Neural cell (in vitro differentiated cells): ENCODE data around the gene ALG3. TPM values are rescaled to one million over a fixed set of nuclear protein-coding genes. Genes with fewer than 3 reads are reported as not detected.

Experiments used
- H2AFZ ChIP-seq: fragments of 200-600, 300-800 bp; sonication (generic), shearing (Covaris generic); 2 replicates; pipeline ENCODE4 v1.6.0; 2014; ENCODE audit warnings: low read depth, mild to moderate bottlenecking, antibody characterized with exemption, low read length, moderate library complexity
- H3F3A ChIP-seq: fragments of 200-600 bp; shearing (Covaris generic); 2 replicates; pipeline ENCODE4 v1.6.1; 2016; ENCODE audit warnings: mild to moderate bottlenecking, moderate library complexity, mixed read lengths, antibody characterized with exemption, low read length; ENCODE audit not compliant: insufficient read depth, poor library complexity, severe bottlenecking
- H3K27ac ChIP-seq: fragments of 200-600, 300-800 bp; sonication (generic), shearing (Covaris generic); 2 replicates; pipeline ENCODE4 v1.5.1; 2014; ENCODE audit warnings: mild to moderate bottlenecking, low read length, moderate library complexity
- H3K27me3 ChIP-seq: fragments of 300-800, 200-600 bp; sonication (generic), shearing (Covaris generic); 2 replicates; pipeline ENCODE4 v1.6.0; 2014; ENCODE audit warnings: mild to moderate bottlenecking, low read depth, low read length, moderate library complexity; ENCODE audit not compliant: insufficient read depth
- H3K36me3 ChIP-seq: fragments of 300-800, 200-600 bp; sonication (generic), shearing (Covaris generic); 2 replicates; pipeline ENCODE4 v1.5.1; 2014; ENCODE audit warnings: mild to moderate bottlenecking, antibody characterized with exemption, low read length, moderate library complexity; ENCODE audit not compliant: insufficient read depth
- H3K4me2 ChIP-seq: fragments of 300-800, 200-600 bp; sonication (generic), shearing (Covaris generic); 2 replicates; pipeline ENCODE4 v1.6.0; 2014; ENCODE audit warnings: mild to moderate bottlenecking, low read length
- H3K4me3 ChIP-seq: fragments of 300-800, 200-600 bp; sonication (generic), shearing (Covaris generic); 2 replicates; pipeline ENCODE4 v1.5.1; 2014; ENCODE audit warnings: mild to moderate bottlenecking, low read length, moderate library complexity
- H3K79me2 ChIP-seq: fragments of 200-600 bp; shearing (Covaris generic); replicated peaks from 2 replicates; pipeline ENCODE4 v1.6.0; 2014; ENCODE audit warnings: mild to moderate bottlenecking, low read length, moderate library complexity; ENCODE audit not compliant: insufficient read depth
- H3K9ac ChIP-seq: fragments of 300-800, 200-600 bp; sonication (generic), shearing (Covaris generic); 2 replicates; pipeline ENCODE4 v1.6.1; 2016; ENCODE audit warnings: mild to moderate bottlenecking, low read length, mixed read lengths
- H3K9me2 ChIP-seq: fragments of 200-600 bp; shearing (Covaris generic); 2 replicates; pipeline ENCODE4 v1.6.1; 2016; ENCODE audit warnings: mild to moderate bottlenecking, low read length, mixed read lengths; ENCODE audit not compliant: insufficient read depth
- H3K9me3 ChIP-seq: fragments of 200-600, 300-800 bp; sonication (generic), shearing (Covaris generic); 2 replicates; pipeline ENCODE4 v1.6.1; 2016; ENCODE audit warnings: mild to moderate bottlenecking, mixed run types, low read length, moderate library complexity, mixed read lengths
- H4K20me1 ChIP-seq: fragments of 200-600 bp; shearing (Covaris generic); 2 replicates; pipeline ENCODE4 v1.6.1; 2016; ENCODE audit warnings: mild to moderate bottlenecking, mixed run types; ENCODE audit not compliant: insufficient read depth
- EP300 ChIP-seq: fragments of 450-650 bp; conservative IDR thresholded peaks from 2 replicates; pipeline ENCODE4 v1.6.1; 2014; ENCODE audit warnings: antibody characterized with exemption, mild to moderate bottlenecking, moderate library complexity; ENCODE audit not compliant: poor library complexity, severe bottlenecking
- EZH2 ChIP-seq: fragments of 200-600, 300-800 bp; shearing (Covaris generic), sonication (generic); IDR thresholded peaks from 2 replicates; pipeline ENCODE4 v1.6.1; 2014; ENCODE audit warnings: antibody characterized with exemption, low read length, borderline replicate concordance, mild to moderate bottlenecking; ENCODE audit not compliant: insufficient read depth, poor library complexity, severe bottlenecking
- MXI1 ChIP-seq: fragments of 450-650 bp; conservative IDR thresholded peaks from 2 replicates; pipeline ENCODE4 v1.6.1; 2014; ENCODE audit warnings: antibody characterized with exemption, mild to moderate bottlenecking; ENCODE audit not compliant: poor library complexity, severe bottlenecking
- POLR2AphosphoS5 ChIP-seq: IDR thresholded peaks from 2 replicates; pipeline ENCODE4 v1.6.1; 2012
- RAD21 ChIP-seq: fragments of 450-650 bp; conservative IDR thresholded peaks from 2 replicates; pipeline ENCODE4 v1.6.1; 2014; ENCODE audit warnings: antibody characterized with exemption, mild to moderate bottlenecking, moderate library complexity
- SMC3 ChIP-seq: fragments of 450-650 bp; conservative IDR thresholded peaks from 2 replicates; pipeline ENCODE4 v1.6.1; 2014; ENCODE audit warnings: antibody characterized with exemption, mild to moderate bottlenecking, moderate library complexity; ENCODE audit not compliant: poor library complexity
- TAF1 ChIP-seq: IDR thresholded peaks from 2 replicates; pipeline ENCODE4 v1.6.1; 2012; ENCODE audit warnings: low read depth
- polyA plus RNA-seq: library from polyadenylated mRNA; depleted of rRNA; stranded (reverse); fragments of >200 nt; gene quantifications from 2 replicates; pipeline ENCODE4 v1.2.3, GENCODE V29; 2014
- TF ChIP-seq, protein P1 (sequence below): fragments of 450-650 bp; IDR thresholded peaks from 2 replicates; pipeline ENCODE4 v1.5.1; 2014; ENCODE audit warnings: antibody characterized with exemption, mild to moderate bottlenecking, moderate library complexity; ENCODE audit not compliant: poor library complexity, severe bottlenecking
- TF ChIP-seq, protein P2 (sequence below): IDR thresholded peaks from 2 replicates; pipeline ENCODE4 v1.6.1; 2012; ENCODE audit warnings: borderline replicate concordance

ALG3 gene
- polyA plus RNA-seq, 1 donor from 2014 or later, result 13.5 TPM

DNA sequence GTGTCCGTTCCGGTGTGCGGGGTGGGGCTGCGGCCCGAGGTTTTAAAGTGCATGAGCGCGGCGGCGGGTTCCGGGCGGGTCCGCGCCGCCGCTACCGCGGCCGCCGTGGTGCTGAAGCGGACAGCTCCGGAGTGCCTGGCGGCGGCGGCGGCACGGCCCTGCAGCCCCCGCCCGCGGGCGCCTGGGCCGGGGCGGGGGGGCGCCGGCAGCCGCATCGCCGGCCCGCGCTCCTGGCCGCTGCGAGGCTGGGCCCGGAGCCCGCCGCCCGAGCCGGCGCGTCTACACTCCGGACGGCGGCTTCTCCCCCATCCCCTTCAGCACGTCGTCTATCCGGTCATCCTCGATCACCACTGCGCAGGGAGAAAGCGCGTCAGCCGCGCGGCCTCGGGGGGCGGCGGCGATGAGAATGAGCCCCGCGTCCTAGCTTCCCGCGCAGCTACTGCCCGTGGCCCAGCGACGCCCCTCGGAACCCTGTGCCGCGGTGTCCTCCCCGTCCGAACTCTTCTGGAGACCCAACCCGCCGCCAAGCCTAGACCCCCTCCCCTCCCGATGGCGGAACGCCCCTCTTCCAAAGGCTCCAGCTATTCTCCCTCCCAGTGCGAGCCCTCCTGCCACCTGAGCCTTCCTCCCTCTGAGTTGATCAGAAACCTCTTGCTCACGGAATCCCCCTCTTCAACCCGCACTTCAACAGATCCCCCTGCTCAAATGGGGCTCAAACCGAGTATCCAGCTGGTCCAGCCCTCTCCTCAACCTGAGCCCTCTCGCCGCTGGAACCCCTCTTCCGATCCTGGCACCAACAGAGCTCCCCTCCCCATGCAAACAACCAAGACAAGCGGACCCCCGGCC, 11.3 kb upstream of the ALG3 start:
- TF ChIP-seq MXI1 (no peak), EP300 (no peak), EZH2 (peak; percentile 73), RAD21 (no peak), TAF1 (peak; percentile 21), SMC3 (no peak), POLR2AphosphoS5 (peak; percentile 29)
- TF ChIP-seq, protein P1, sequence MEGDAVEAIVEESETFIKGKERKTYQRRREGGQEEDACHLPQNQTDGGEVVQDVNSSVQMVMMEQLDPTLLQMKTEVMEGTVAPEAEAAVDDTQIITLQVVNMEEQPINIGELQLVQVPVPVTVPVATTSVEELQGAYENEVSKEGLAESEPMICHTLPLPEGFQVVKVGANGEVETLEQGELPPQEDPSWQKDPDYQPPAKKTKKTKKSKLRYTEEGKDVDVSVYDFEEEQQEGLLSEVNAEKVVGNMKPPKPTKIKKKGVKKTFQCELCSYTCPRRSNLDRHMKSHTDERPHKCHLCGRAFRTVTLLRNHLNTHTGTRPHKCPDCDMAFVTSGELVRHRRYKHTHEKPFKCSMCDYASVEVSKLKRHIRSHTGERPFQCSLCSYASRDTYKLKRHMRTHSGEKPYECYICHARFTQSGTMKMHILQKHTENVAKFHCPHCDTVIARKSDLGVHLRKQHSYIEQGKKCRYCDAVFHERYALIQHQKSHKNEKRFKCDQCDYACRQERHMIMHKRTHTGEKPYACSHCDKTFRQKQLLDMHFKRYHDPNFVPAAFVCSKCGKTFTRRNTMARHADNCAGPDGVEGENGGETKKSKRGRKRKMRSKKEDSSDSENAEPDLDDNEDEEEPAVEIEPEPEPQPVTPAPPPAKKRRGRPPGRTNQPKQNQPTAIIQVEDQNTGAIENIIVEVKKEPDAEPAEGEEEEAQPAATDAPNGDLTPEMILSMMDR, result no peak
- TF ChIP-seq, protein P2, sequence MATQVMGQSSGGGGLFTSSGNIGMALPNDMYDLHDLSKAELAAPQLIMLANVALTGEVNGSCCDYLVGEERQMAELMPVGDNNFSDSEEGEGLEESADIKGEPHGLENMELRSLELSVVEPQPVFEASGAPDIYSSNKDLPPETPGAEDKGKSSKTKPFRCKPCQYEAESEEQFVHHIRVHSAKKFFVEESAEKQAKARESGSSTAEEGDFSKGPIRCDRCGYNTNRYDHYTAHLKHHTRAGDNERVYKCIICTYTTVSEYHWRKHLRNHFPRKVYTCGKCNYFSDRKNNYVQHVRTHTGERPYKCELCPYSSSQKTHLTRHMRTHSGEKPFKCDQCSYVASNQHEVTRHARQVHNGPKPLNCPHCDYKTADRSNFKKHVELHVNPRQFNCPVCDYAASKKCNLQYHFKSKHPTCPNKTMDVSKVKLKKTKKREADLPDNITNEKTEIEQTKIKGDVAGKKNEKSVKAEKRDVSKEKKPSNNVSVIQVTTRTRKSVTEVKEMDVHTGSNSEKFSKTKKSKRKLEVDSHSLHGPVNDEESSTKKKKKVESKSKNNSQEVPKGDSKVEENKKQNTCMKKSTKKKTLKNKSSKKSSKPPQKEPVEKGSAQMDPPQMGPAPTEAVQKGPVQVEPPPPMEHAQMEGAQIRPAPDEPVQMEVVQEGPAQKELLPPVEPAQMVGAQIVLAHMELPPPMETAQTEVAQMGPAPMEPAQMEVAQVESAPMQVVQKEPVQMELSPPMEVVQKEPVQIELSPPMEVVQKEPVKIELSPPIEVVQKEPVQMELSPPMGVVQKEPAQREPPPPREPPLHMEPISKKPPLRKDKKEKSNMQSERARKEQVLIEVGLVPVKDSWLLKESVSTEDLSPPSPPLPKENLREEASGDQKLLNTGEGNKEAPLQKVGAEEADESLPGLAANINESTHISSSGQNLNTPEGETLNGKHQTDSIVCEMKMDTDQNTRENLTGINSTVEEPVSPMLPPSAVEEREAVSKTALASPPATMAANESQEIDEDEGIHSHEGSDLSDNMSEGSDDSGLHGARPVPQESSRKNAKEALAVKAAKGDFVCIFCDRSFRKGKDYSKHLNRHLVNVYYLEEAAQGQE, result peak; percentile 11
- H3K27ac ChIP-seq, result peak overlapping the region; percentile 52
- H3K79me2 ChIP-seq, result no peaks in the 10 kb centered on the region
- H3K27me3 ChIP-seq, result peaks cover 47% of the 10 kb centered on the region
- H3F3A ChIP-seq, result no peaks in the 10 kb centered on the region
- no peaks in the 10 kb centered on the region for H3K9me2 ChIP-seq
- H3K4me3 ChIP-seq, result peak overlapping the region; percentile 75
- no peaks in the 10 kb centered on the region for H3K36me3 ChIP-seq
- H4K20me1 ChIP-seq, result no peaks in the 10 kb centered on the region
- H3K4me2 ChIP-seq, result peak overlapping the region; percentile 53
- H3K9ac ChIP-seq, result peak overlapping the region; percentile 85
- peak overlapping the region; percentile 24 for H2AFZ ChIP-seq
- no peaks in the 10 kb centered on the region for H3K9me3 ChIP-seq

DNA sequence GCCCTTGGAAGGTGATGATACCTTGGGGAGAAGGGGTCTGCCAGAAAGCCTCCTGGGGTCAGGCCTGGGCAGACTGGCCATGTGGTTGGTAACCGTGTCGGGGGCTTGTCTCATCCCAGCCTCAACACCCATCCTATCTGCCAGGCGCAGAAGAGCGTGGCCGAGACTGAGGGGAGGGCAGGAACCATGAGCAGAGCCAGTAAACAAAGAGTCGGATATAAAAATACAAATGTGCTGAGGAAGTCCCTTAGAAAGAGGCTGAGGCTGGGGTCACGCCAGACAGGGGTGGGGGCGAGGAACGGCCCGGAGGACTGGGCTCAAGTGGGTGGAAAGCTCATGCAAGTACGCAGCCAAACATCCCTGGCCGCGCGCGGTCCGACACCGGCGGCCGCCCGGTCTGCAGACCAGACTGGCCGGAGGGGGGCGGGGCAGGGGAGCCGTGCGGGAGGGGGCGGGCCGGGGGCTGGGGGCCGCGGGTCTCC, 10.7 kb upstream of the ALG3 start:
- no peaks in the 10 kb centered on the region for H3K9me3 ChIP-seq
- no peak overlapping the region for H2AFZ ChIP-seq
- H3K27me3 ChIP-seq, result peaks cover 47% of the 10 kb centered on the region
- H3K9me2 ChIP-seq, result no peaks in the 10 kb centered on the region
- TF ChIP-seq, protein P2, result no peak
- no peak for TF ChIP-seq EZH2
- H4K20me1 ChIP-seq, result no peaks in the 10 kb centered on the region
- no peak overlapping the region for H3K27ac ChIP-seq
- no peaks in the 10 kb centered on the region for H3K36me3 ChIP-seq
- no peak overlapping the region for H3K4me2 ChIP-seq
- H3K79me2 ChIP-seq, result no peaks in the 10 kb centered on the region
- no peaks in the 10 kb centered on the region for H3F3A ChIP-seq
- H3K9ac ChIP-seq, result peak overlapping the region; percentile 22
- peak overlapping the region; percentile 54 for H3K4me3 ChIP-seq
